ENCODE data around the gene VPS36. TPM values are rescaled to one million over a fixed set of nuclear protein-coding genes. Genes with fewer than 3 reads are reported as not detected.
"Not testable (repeated sequence)": the region's sequence is repeated elsewhere in the genome, so short reads cannot be mapped to it uniquely, and the experiment has no call there.

Gene VPS36
- total RNA-seq, 4 donors from 2014 or later, result 29.5 to 34.0 (median 33.1) TPM

GRCh38 chr13:52414051-52414450, 36.4 kb downstream of the VPS36 start:
- Histone ChIP-seq H3K4me1 (peaks cover 0 to 3% (median 0%) of the 10 kb centered on the region in 4 donors), H3K36me3 (peaks cover 35 to 82% (median 61%) of the 10 kb centered on the region in 4 donors), H3K4me3 (no peak overlapping the region), H3K27ac (replicated peaks in 1 of 4) (no peak overlapping the region), H3K27me3 (no peaks in the 10 kb centered on the region), H3K9me3 (no peaks in the 10 kb centered on the region)
- 89% methylated on average over 1 of the region's 1 CpG for WGBS
- no peak for DNase-seq (ENCODE audit: extremely low spot score)
- TF ChIP-seq POLR2AphosphoS5 (IDR thresholded peaks at IDR 0.05) (no peak), EP300 (IDR thresholded peaks at IDR 0.05) (no peak), POLR2A (IDR thresholded peaks at IDR 0.05; ENCODE audit: low read depth) (no peak), CTCF (IDR thresholded peaks at IDR 0.05) (no peak)
- intact Hi-C loops (cut with DNase I), result no loop called here

GRCh38 chr13:52412128-52412527, 38.3 kb downstream of the VPS36 start:
- H3K27me3 ChIP-seq, result peaks cover 0 to 7% (median 0%) of the 10 kb centered on the region in 4 donors
- 93% methylated on average over 1 of the region's 1 CpG for WGBS
- H3K9me3 ChIP-seq, result no peaks in the 10 kb centered on the region
- no peak overlapping the region for H3K27ac ChIP-seq (replicated peaks in 1 of 4)
- TF ChIP-seq POLR2AphosphoS5 (IDR thresholded peaks at IDR 0.05) (no peak), POLR2A (IDR thresholded peaks at IDR 0.05; ENCODE audit: low read depth) (no peak), CTCF (IDR thresholded peaks at IDR 0.05) (no peak), EP300 (IDR thresholded peaks at IDR 0.05) (no peak)
- intact Hi-C loops (cut with DNase I), result no loop called here
- no peaks in the 10 kb centered on the region for H3K4me1 ChIP-seq
- H3K4me3 ChIP-seq, result no peak overlapping the region
- DNase-seq (ENCODE audit: extremely low spot score), result no peak
- peaks cover 27 to 65% (median 47%) of the 10 kb centered on the region in 4 donors for H3K36me3 ChIP-seq

GRCh38 chr13:52411629-52412028, 38.8 kb downstream of the VPS36 start:
- Histone ChIP-seq H3K4me3 (no peak overlapping the region), H3K27me3 (peaks cover 0 to 7% (median 0%) of the 10 kb centered on the region in 4 donors), H3K27ac (replicated peaks in 1 of 4) (no peak overlapping the region), H3K4me1 (peaks cover under 1 to 2% (median under 1%) of the 10 kb centered on the region in 4 donors), H3K9me3 (no peaks in the 10 kb centered on the region), H3K36me3 (peaks cover 22 to 60% (median 42%) of the 10 kb centered on the region in 4 donors)
- no peak for DNase-seq (ENCODE audit: extremely low spot score)
- intact Hi-C loops (cut with DNase I), result no loop called here
- TF ChIP-seq POLR2AphosphoS5 (IDR thresholded peaks at IDR 0.05) (no peak), POLR2A (IDR thresholded peaks at IDR 0.05; ENCODE audit: low read depth) (no peak), EP300 (IDR thresholded peaks at IDR 0.05) (no peak), CTCF (IDR thresholded peaks at IDR 0.05) (no peak)
- 93% methylated on average over 4 of the region's 4 CpGs for WGBS

- H3K36me3 ChIP-seq, result peaks cover 0 to 25% (median 13%) of the 10 kb centered on the region in 4 donors
- 91% methylated on average over 9 of the region's 33 CpGs for WGBS
- H3K4me1 ChIP-seq, result peaks cover 7 to 17% (median 16%) of the 10 kb centered on the region in 4 donors
- H3K4me3 ChIP-seq; H3K9me3 ChIP-seq; H3K27ac ChIP-seq (replicated peaks in 1 of 4); intact Hi-C loops (cut with DNase I); DNase-seq (ENCODE audit: extremely low spot score): not testable (repeated sequence)
- peaks cover 0 to 26% (median 8%) of the 10 kb centered on the region in 4 donors for H3K27me3 ChIP-seq
Measured at GRCh38 chr13:52408071-52408658, 42.3 kb downstream of the VPS36 start.

GRCh38 chr13:52407436-52407835, 43.0 kb downstream of the VPS36 start:
- intact Hi-C loops (cut with DNase I), result not testable (repeated sequence)

More at GRCh38 chr13:52407436-52407835, 43.0 kb downstream of the VPS36 start:
- 96% methylated on average over 12 of the region's 12 CpGs for WGBS
- Histone ChIP-seq H3K36me3 (peaks cover 0 to 18% (median 10%) of the 10 kb centered on the region in 4 donors), H3K4me1 (peaks cover 7 to 17% (median 16%) of the 10 kb centered on the region in 4 donors), H3K27me3 (peaks cover 0 to 26% (median 8%) of the 10 kb centered on the region in 4 donors)
- not testable (repeated sequence) for H3K4me3 ChIP-seq; H3K9me3 ChIP-seq; DNase-seq (ENCODE audit: extremely low spot score); H3K27ac ChIP-seq (replicated peaks in 1 of 4)
